NB4 (cell line): ENCODE results near the gene CAST.

Experiments used
- DNase-seq: peaks from one replicate; pipeline ENCODE4 v3.0.0; 2010; ENCODE audit warnings: low read depth
- H3K4me3 ChIP-seq: one replicate; pipeline ENCODE4 v1.5.1; 2011; ENCODE audit warnings: mild to moderate bottlenecking, low read depth, low read length, moderate library complexity
- CTCF ChIP-seq: IDR thresholded peaks from one replicate; pipeline ENCODE4 v1.5.1; 2012; ENCODE audit warnings: low read depth, low read length
- MAX ChIP-seq: IDR thresholded peaks from 2 replicates; pipeline ENCODE4 v1.6.1; 2011; ENCODE audit warnings: low read depth, low read length
- MYC ChIP-seq: IDR thresholded peaks from 2 replicates; pipeline ENCODE4 v1.6.1; 2011; ENCODE audit warnings: low read depth, low read length
- POLR2A ChIP-seq: IDR thresholded peaks from 2 replicates; pipeline ENCODE4 v1.6.1; 2011; ENCODE audit warnings: mild to moderate bottlenecking; ENCODE audit not compliant: insufficient read length; ENCODE audit errors: extremely low read depth

CAST gene

GRCh38 chr5:96660971-96661854, 963 bp upstream of the CAST start:
- H3K4me3 ChIP-seq: peak overlapping the region; percentile 64
- peak; percentile 59 for DNase-seq
- no peak for TF ChIP-seq CTCF
- no peak for TF ChIP-seq MYC
- TF ChIP-seq POLR2A: no peak
- no peak for TF ChIP-seq MAX

- DNase-seq: peak; percentile 42
- no peak for TF ChIP-seq MAX
- TF ChIP-seq POLR2A: no peak
- no peak for TF ChIP-seq MYC
- no peak for TF ChIP-seq CTCF
Measured at GRCh38 chr5:96662725-96663518, 746 bp downstream of the CAST start.

GRCh38 chr5:96663608-96664007, 1.4 kb downstream of the CAST start:
- H3K4me3 ChIP-seq: no peak overlapping the region
- TF ChIP-seq MAX: no peak
- no peak for TF ChIP-seq CTCF
- no peak for TF ChIP-seq POLR2A
- TF ChIP-seq MYC: no peak
- no peak for DNase-seq

More at GRCh38 chr5:96662725-96663518, 746 bp downstream of the CAST start:
- no peak overlapping the region for H3K4me3 ChIP-seq

GRCh38 chr5:96664669-96665068, 2.5 kb downstream of the CAST start:
- DNase-seq: no peak
- TF ChIP-seq MYC (no peak), POLR2A (no peak), MAX (no peak), CTCF (no peak)
- no peak overlapping the region for H3K4me3 ChIP-seq

- no peak for DNase-seq
- TF ChIP-seq CTCF: no peak
- TF ChIP-seq POLR2A: no peak
- no peak for TF ChIP-seq MAX
- no peak overlapping the region for H3K4me3 ChIP-seq
Measured at GRCh38 chr5:96668725-96669124, 6.5 kb downstream of the CAST start.
